Astrocyte of the cerebellum (primary cell): ENCODE data around the gene C10orf88.

ENCODE experiments used
- DNase-seq: peaks from one replicate; pipeline ENCODE4 v3.0.0-alpha.2; 2011; ENCODE audit warnings: low read depth
- H3K4me3 ChIP-seq: 2 replicates; pipeline ENCODE4 v1.5.1; 2011; ENCODE audit warnings: mild to moderate bottlenecking, low read depth, low read length, moderate library complexity
- CTCF ChIP-seq: IDR thresholded peaks from 2 replicates; pipeline ENCODE4 v1.5.1; 2012; ENCODE audit warnings: low read length, low read depth, moderate library complexity, mild to moderate bottlenecking; ENCODE audit errors: missing control alignments
- in situ Hi-C: cut with HindIII; loops from 2 replicates; pipeline ENCODE4 v1.10.0; 2017; ENCODE audit warnings: low sequenced_read_pairs

Gene C10orf88

GRCh38 chr10:122986335-122986734, 32.3 kb upstream of the C10orf88 start:
- in situ Hi-C loops: no loop called here

DNA sequence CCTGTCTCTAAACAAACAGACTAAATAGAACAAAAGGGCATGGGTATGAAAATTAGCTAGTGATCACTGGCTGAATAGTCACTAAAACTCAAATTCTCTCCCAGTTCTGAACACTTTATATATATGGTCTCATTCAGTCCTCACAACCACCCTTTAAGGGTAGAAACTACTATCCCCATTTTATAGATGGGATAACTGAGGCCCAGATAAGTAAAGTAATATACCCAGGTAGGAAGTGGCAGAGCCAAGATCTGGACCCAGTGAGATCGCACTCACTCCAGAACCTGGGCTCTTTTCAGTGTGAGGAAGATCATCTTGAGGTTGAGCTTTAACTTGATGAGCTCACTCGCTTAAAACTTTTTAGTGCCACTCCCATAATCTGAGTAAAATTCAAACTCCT, 30.7 kb upstream of the C10orf88 start:
- no peak for DNase-seq
- in situ Hi-C loops: no loop called here
- no peak overlapping the region for H3K4me3 ChIP-seq
- no peak for TF ChIP-seq CTCF

More at GRCh38 chr10:122986335-122986734, 32.3 kb upstream of the C10orf88 start:
- no peak for DNase-seq
- TF ChIP-seq CTCF: no peak
- H3K4me3 ChIP-seq: no peak overlapping the region

DNA sequence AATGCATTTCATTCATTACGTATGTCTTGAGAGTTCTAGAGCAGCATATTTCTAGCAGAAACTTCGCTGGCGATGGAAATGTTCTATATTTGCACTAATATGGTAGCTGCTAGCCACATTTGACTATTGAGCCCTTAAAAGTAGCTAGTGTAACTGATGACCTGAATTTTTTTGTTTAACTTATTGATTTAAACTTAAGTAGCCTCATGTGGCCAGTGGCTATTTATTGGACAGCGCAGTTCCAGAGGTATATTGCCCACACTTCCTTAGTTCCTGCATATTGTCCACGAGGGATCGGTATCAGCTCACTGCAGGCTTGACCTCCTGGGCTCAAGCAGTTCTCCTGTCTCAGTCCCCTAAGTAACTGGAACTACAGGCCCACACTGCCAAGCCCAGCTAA, 29.9 kb upstream of the C10orf88 start:
- no peak overlapping the region for H3K4me3 ChIP-seq
- TF ChIP-seq CTCF: no peak
- no peak for DNase-seq
- in situ Hi-C loops: no loop called here

DNA sequence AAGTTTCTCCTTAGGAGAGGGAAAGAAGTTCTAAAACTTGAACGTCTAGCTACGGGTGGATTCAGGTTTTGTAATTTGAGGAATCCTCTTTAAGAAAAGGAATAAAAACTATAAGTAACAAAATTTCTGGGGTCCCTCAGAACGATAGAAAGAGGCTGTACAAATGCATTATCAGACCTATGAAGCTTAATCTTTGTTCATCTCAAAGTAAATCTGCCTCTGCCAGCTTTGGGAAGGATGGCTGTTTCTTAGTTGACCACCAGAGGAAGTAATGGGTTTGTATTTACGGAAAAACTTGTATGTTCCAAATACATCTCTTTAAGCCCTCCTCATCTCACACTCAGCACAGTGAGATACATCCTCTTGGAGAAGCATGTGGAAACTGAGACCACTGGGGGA, 27.0 kb upstream of the C10orf88 start:
- TF ChIP-seq CTCF: peak; percentile 65
- peak; percentile 23 for DNase-seq
- H3K4me3 ChIP-seq: peak overlapping the region; percentile 73
- in situ Hi-C loops: no loop called here

DNA sequence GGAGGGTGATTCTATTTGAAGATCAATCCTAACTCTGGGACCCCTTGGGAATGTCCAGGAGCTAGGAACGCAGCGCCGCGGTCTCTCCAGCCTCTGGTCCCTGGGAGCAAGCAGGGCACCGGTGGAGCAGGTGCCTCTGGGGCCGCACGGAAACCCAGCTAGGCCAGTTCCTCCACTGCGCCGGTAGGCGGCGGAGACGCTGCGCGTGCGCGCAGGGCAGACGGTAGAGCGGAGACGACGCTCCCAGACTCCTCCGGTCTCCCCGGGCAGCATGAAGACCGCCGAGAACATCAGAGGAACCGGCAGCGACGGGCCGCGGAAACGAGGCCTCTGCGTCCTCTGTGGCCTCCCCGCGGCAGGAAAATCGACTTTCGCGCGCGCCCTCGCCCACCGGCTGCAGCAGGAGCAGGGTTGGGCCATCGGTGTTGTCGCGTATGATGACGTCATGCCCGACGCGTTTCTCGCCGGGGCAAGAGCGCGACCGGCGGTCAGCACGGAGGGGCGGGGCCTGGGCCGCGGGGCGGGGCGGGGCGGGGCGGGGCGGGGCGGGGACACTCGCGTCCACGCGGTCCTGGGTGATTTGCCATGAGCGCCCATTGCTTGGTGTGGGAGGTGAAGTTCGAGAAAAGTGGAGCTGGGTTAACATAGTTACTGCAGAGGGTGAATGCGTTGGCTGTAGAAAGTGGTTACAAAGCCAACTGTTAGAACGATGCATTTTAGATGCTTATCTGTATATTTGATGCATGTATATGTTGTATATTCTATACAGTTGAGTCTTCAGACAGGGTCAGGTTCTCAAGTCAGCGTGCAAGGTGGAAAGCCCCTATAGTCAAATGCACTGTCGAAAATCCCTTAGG, 26.4 kb upstream of the C10orf88 start, which contains the start of gene PSTK:
TSS of gene PSTK (plus strand) at position 193 of the 857 bp plus-strand sequence. CDS start at position 272, 79 bp downstream.
- in situ Hi-C loops: no loop called here
- peak; percentile 96 for TF ChIP-seq CTCF

GRCh38 chr10:122974543-122975064, 20.6 kb upstream of the C10orf88 start:
- TF ChIP-seq CTCF: no peak

More for the DNA sequence above, 26.4 kb upstream of the C10orf88 start, which contains the start of gene PSTK:
- DNase-seq: peak; percentile 82
- peak within 1 kb of the TSS; percentile 73 for H3K4me3 ChIP-seq

More at GRCh38 chr10:122974543-122975064, 20.6 kb upstream of the C10orf88 start:
- no peak for DNase-seq
- H3K4me3 ChIP-seq: no peak overlapping the region
- in situ Hi-C loops: no loop called here
